Hypothalamus (tissue), 51 donors: ENCODE measurements around the gene GPR171.

Experiments used
- DNase-seq, 51 donors: peaks; one replicate each; lab custom pipeline; 2025; lab: John Stamatoyannopoulos, UW

GPR171 gene

DNA sequence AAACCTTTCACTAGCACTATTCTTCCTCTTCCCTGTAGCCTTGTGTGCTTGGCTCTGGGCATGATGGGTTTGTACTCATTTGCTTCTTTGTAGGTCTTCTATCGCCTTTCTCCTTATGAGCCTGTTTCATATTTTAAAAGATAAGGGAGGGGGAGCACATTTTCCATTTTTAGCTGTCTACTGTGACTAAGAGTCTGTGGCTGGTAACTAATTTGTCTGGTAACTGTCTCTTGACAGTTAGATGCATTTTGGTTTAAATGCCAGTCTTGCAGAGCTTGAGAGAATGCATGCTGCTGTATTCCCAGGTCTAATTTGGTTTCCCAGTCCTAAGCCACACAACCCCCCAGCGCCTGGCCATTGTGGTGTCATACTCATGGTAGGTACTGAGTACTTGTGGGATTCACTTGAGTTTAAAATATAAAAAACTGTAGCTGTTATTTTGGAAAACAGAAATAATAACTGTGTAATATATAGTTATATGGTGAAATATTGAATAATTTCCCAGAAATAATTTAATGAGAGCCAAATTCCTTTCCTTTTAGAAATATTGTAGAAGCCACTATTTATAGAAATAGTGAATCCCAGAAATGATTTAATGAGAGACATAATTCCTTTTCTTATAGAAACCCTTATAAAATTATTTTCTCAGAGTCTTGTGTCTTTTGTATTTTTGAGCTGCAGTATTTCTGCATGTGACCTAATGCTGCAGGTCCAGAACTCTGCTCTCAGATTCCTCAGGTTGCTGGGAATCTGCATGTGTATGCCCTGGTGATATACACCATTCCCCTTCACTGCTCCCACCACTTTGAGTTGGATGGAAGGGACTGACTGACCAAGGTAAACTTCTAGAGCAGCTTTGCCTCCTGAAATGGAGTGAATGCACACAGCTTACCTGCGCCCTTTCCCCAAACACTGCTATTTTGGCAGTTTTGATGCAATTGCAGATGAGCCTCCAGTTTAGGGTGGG is 13.9 kb upstream of the GPR171 start:
- DNase-seq, result peak in 1 of 51 donors; percentile 19

DNA sequence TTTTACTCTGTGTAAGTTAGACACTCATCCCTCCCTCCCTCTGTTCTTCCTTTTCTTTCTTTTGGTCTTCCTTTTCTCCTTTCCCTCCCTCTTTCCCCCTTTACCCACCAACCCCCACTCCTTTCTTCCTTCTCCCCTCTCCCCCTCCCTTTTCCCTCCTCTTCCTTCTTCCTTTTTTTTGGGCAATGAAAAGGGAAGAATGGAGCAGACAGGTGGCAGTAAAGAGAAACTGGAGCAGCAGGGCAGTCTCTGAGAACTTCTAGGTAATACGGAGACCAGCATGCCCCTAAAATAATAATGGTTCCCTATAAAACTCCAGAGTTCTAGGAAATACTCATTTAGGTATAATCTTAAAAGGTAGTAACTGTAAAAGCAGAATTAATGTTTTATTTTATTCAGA is 11.4 kb upstream of the GPR171 start:
- DNase-seq, result no peak

DNA sequence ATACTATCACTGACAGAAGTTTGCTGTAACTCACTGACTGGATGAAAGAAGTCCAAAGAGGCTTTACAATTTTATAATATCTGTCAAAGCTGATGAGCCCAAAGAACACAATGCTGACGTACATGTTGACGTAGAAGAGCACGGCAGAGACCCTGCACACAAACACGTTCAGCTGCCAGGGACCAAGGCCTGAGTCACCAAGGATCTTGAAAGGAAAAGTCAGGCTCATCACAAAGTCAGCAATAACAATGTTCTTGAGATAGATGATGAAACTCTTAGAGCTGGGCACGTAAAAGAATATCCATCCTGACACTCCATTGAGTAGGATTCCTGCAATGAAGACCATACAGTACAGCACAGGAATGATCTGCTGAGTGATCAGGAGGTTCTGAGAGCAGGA is 10.9 kb upstream of the GPR171 start:
- DNase-seq, result no peak

DNA sequence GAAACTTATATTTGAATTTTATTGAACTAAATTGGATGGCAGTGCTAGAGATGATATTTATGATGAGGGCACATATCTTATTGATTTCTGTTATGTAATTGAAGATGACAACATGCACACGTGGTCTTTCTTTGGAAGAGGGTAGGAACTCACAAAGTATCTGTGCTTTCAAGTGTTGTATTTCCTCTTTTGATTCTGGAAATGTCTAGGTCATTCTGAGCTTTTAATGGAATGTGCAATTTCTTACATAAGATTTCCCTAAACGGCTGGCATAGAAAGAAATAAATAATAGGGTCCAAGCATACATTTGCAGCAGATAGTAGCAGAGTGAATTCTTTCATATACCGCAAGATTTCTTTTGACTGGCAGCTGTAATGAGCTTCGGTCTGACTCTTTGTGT is 10.1 kb upstream of the GPR171 start:
- no peak for DNase-seq

DNA sequence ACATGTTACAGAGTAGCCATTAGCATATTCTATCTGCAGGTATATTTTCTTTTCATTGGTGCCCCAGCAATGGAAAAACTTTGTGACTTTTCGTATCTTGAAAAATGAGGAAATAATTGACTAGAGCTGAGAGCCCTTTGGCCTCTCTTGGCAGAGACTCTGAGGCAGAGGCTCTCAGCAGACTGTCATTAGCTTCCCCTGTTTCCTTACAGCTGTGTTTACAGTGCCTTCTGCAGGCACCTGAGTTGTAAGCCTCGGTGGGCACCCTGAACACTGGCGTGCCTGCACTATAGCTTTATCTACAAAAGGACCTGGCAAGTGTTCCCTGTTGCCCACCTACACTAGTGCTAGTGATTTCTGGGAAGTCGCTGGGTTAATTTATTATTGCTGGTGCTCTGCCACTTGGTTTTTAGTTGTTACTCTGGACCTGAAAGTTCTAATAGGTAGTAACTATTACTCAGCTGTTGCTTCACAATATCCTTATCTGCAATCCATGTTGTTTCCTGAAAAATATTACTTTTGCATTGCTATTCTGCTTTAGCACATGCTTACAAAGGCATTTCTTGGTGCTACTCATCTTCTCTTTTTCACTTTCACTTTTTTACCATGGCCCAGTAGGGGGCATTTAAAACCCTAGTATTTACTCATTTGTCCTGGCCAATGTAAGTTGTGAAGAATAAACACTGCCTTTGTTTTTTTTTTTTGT is 7.8 kb upstream of the GPR171 start:
- no peak for DNase-seq

DNA sequence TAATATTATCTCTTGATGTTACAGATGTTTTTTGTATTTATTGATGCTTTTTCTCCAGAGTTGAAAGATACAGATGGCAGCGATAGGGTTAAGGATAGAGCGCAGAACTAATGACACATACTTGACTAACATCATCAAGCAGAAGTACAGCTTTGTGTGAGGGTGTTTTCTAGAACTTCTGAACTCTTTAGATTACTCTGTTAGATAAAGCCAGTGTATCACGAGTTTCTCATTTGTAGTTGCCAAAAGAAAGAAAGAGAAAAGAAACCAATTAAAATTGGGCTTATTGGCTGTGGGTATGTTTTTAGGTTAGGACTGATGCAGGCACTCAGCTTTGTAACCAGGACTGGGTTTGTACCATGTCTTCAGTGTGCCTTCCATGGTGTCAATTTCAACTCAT is 6.6 kb upstream of the GPR171 start:
- DNase-seq, result no peak

DNA sequence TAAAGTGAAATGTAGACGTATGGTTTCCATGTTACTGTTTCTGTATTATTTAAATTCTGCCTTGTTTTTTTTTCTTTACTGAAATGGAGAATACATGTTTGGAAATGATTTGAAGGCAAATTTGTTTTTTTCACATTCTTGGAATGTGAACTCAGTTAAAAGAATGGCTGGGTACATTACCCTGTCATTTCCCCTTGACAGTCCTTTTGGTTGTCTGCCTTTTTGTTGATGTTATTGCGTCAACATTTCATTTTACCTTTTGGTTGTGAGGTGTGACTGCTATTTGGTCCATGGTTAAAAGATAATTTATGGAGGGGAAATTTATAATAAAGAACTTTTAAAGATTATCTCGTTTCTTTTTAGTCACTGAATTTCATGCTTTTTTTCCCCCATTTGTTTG is 3.2 kb upstream of the GPR171 start:
- DNase-seq, result no peak

DNA sequence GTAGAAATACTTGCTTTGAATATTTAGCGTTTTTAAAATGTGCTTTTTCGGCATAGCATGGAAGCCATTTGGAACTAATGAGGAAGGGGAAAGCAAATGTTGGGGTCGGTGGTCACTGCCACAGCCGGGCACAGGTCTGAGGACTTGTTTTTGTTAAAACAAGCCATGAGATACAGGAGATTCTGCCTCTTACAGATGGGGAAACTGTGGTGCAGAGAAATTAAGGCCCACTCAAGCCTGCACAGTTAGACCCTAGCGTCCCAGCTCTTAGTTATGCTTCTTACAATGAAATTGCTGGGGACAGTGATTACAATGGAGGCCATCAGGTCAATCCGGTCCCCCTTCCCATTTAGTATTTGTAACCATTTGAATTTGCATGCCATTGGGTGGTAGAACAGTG is 2.5 kb upstream of the GPR171 start:
- DNase-seq, result no peak

DNA sequence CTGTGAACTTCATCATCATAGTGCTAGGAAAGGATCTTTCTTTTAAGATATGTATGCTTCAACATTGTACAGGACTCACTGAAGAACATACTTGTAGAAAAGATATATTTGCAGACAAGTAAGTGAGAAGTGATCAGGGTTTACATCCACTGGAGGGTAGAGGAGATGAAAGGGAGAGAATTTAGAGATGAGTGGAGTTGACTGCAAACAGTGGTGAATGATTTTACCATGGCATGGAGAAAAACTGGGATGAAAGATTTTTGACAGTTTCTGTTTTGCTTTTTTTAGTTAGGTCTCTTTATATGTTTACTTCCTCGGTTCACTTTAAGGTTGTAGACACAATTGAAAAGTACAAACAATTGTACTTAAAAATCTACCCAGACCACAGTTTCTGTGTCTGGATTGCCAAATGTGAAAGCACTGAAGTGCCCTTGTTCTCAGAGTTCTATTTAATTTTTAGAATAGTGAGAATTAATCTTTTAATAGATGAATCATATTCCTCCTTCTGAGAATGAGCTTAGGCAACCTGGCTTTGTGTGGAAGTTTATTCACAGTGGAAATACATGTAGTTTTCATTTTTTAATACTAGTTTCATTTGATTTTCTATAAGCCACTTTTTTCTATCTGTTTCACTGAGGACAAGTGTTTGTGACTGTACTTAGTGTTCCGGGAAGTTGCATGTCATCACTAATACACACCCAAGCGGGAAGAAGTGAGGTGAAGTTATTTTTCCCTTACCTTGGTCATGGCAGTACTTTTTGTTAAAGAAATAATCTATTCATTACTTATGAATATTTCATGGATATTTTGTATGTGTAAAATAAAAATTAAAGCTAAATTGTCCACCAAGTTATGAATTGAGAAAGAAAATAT is 1.8 kb upstream of the GPR171 start:
- DNase-seq, result no peak

DNA sequence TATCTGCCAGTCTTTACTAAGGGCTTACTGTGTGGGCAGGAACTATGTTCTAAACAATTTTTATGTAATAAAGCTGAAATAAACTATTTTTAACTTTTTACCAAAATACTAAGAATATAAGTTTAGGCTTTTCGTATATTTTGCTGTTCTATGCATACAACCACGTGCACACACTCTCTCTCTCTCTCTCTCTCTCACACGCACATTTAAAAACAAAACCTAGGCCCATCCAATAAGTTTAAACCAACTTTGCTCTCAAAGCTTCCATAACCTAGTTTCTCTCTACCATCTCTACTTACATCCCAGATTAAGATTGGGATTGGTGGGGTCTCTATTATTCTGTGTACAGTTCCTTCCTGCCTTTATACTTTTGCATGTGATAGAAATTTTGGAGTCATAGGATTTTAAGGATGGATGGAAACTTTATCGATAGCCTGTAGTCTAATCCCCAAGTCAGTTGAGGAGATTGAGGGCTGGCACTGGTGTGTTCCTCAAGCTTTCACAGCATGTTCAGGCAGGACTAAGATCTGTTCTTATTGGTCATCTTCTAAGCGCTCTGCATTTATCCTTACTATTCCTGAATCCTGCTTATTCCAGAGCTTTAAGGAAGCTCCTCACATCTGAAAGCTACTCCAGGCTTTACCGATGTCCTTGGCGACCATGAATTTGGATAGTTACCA is 1.8 kb downstream of the GPR171 start:
- no peak for DNase-seq

DNA sequence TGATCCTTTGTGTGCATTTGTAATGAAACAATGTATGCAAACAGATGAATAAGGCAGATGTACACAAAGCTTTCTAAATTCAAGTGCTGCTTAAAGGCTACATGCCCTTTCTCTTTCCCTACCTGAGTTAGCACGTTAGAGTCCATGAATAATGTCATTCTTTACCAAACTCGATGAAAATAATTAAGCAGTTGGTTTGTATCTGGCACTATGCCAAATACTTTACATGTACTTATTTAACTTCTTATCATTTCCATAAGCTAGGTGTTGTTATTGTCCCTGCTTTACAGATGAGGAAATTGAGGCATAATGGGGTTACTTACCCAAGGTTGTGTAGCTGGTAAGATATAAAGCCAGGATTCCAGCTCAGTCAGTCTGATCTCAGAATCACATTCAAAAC is 2.4 kb downstream of the GPR171 start:
- no peak for DNase-seq

DNA sequence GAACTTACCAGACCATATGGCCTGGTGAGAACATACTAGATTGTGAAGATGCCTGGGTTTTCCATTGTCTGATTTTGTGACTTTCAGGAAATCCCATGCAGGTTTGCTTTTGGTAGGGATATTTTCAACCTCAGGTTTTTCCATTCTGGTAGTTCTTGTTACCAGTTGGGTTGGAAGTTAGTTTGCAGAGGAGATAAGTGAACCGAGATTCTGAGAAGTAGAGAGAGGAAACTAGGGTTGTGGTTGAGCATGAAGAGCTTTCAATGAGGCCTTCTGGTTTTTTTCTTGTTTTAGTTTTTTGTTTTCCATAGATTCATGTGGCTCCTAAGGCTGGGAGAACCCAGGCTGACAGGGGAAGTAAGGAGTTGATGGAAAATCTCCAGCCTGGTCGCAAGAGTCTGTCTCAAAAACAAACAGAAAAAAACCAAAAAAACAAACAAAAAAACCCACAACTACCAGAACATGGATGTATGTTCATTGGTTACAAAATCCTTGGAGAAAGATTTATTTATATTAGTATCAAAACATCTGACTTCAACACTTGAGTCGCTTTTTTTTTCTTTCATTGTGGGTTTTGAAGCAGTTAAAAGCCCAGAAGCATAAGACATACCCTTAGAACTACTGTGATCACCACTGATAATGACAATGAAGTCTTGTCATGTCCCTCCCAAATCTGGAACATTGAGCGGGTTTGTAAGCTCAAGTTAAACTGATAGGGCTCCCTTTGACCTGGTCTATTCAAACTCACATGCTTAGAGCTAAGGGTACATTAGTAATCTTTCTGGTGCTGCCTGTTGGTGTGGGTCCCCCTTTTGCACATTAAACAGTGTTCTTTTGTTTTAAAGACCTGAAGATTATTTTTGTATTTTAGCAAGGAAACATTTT is 3.2 kb downstream of the GPR171 start:
- DNase-seq, result no peak

DNA sequence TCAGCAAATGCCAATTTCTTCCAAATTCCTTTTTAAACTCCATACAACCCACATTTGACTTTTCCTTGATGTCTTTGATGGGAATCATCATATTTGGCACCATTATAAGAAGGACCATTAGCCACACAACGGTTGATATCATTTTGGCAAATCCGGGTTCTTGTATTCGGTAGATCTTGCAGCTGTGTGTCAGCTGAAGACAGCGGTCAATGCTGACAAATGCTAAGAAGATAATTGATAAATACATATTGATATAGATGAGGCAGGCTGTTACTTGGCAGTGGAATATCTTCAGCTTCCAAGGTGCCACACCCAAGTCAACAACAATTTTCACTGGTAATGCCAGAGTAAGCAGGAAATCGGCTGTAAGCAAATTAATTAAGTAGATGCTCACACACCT is 4.2 kb downstream of the GPR171 start:
- DNase-seq, result no peak

DNA sequence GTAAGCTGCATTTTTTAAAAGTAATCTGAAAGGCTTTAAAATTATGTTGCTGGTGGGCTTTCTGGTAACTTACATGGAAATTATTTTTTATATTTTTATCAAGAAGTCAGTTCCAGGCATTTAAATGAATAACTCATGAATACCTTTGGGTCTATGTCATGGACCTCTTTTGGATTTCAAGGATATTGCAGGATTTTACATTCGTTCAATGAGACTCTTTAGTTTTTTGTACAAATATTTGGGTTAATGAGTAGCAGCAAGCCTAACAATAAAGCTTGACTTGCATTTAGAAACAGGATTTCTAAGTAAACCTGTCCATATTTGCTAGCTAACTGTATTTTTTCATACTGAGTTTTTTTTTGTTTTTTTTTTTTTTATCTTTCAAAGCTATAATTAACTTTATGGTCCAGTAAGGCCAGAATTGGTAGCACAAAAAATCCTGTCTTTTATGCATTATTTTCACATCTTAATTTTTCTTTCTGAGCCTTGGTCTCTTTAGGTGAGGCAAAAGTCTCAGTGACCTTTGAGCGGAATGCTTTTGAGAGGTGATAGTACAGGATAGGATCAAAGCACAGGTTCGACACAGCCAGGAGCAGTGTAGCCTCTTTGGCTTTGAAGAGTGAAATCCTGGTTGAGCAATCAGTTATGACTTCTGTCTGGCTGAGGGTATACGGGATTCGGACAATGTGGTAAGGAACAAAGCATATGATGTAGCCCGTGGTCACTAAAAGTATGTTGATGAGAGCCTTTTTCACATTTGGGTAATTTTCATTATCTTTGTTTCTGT is 4.8 kb downstream of the GPR171 start:
- no peak for DNase-seq

DNA sequence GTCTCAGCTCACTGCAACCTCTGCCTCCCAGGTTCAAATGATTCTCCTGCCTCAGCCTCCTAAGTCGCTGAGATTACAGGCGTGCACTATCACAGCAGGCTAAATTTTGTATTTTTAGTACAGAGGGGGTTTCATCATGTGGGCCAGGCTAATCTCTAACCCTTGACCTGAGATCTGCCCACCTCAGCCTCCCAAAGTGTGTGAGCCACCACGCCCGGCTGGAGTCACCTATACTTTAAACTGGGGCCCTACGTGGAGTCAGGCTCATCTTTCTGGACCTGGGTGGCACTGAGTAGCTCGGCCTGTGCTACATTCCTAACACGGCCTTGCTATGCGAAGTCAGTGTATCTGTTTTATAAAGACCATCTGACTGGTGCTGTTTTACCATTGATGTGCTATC is 5.8 kb downstream of the GPR171 start:
- no peak for DNase-seq

DNA sequence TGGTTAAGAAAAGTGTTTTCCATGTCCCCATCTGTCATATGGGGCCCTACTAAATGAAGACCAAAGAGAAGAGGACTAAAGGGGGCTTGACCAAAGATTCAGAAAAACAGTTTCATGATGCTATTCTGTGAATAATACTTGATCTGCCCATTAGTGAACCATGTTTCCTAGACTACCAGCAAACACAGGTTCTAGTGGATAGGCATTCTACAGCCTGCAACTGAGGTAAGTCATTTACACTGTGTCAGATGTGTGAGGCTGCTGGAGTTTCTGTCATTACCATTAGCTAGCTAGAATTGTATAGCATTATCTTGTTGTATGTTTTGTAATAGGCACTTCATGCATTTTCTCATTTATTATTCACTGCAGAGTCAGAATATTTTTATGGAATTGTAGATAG is 6.6 kb downstream of the GPR171 start:
- no peak for DNase-seq

DNA sequence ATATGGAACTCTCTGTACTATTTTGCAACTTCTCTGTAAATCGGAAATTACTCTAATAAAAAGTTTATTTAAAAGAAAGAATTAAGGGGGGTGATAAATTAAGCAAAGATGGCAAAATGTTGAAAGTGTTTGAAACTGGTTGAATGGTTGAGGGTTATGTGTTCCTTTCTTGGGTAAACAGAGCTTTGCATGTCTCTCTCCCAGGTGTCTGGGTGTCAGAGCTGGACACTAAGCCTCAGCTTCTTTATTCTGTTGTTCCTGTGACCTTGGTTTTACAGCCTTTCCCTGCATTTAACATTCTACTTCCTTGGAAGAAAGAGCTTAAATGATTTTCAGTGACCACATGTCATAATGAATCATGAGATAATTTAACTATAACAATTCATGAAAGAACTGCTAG is 7.2 kb downstream of the GPR171 start:
- DNase-seq, result no peak

DNA sequence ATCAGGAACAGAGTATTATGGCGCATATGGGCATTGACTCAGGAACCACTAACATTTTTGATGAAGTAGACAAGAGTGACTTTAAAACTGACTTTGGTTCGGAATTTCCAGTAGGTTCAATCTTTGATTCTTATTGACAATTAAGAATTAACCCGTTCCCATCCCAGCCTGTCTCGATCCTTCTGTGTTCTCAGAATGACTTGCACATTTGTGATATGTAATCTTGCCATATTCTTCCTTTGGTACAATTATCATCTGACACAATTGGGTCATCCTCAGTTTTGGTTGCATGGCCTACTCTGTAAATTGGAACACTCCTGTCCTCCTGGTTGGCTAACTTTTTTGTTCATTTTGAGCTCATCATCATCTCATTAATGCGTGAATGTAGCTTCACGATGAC is 10.5 kb downstream of the GPR171 start:
- no peak for DNase-seq

DNA sequence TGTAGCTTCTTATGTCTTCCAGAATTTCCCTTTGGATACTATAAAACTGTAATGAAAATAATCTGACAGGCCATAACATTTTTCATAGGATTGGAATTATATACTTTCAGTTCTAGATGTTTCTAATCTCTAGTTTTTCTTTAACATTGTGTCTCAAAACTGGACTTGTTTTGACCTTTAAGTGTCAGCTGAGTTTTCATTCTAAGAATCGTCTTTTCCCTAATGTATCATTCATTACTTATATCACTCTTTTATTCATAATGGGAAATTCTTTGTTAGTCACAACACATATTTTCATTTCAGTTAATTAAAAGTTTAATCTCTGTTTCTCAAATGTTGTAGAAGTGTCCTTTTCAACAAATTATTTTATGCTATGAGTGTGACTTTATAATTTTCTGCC is 11.9 kb downstream of the GPR171 start:
- no peak for DNase-seq
